Progenitor cell of endocrine pancreas (in vitro differentiated cells): Measurements from ENCODE around the gene LHFPL6. TPM values are rescaled to one million over a fixed set of nuclear protein-coding genes. Genes with fewer than 3 reads are reported as not detected.

Experiments used
- DNase-seq: peaks from one replicate; pipeline ENCODE4 v3.0.0; 2021; ENCODE audit warnings: low spot score; ENCODE audit not compliant: unreplicated experiment
- H3K27ac Mint-ChIP-seq: 2 replicates; pipeline ENCODE4 v1.8.0; 2021; ENCODE audit warnings: mild to moderate bottlenecking, moderate library complexity, mixed read lengths
- H3K27me3 Mint-ChIP-seq: 2 replicates; pipeline ENCODE4 v1.8.0; 2021; ENCODE audit warnings: mixed read lengths
- H3K36me3 Mint-ChIP-seq: 2 replicates; pipeline ENCODE4 v1.8.0; 2022; ENCODE audit warnings: mixed read lengths; ENCODE audit not compliant: insufficient read depth
- H3K4me1 Mint-ChIP-seq: 2 replicates; pipeline ENCODE4 v1.8.0; 2021; ENCODE audit warnings: low read depth, mixed read lengths
- H3K4me3 Mint-ChIP-seq: 2 replicates; pipeline ENCODE4 v1.8.0; 2021; ENCODE audit warnings: low read depth, mild to moderate bottlenecking, moderate library complexity, mixed read lengths
- H3K9me3 Mint-ChIP-seq: 2 replicates; pipeline ENCODE4 v1.8.0; 2021; ENCODE audit warnings: low read depth, mixed read lengths
- CTCF ChIP-seq: fragments of 200-600 bp; sonication (generic); IDR thresholded peaks from one replicate; pipeline ENCODE4 v1.5.0; 2021; ENCODE audit warnings: antibody characterized with exemption, mild to moderate bottlenecking; ENCODE audit not compliant: unreplicated experiment
- total RNA-seq: library from RNA; stranded (reverse); gene quantifications from 2 replicates; pipeline ENCODE4 v1.2.1, GENCODE V29; 2021

The LHFPL6 gene
- total RNA-seq, 1 donor from 2014 or later = 1.0 TPM

- H3K36me3 Mint-ChIP-seq = no peaks in the 10 kb centered on the region
- no peak for TF ChIP-seq CTCF
- no peaks in the 10 kb centered on the region for H3K27me3 Mint-ChIP-seq
- H3K4me3 Mint-ChIP-seq = no peak overlapping the region
- H3K4me1 Mint-ChIP-seq = peaks cover 4% of the 10 kb centered on the region
- peaks cover 10% of the 10 kb centered on the region for H3K9me3 Mint-ChIP-seq
- H3K27ac Mint-ChIP-seq = no peak overlapping the region
- DNase-seq = no peak
Measured at GRCh38 chr13:39632994-39633393, 30.0 kb upstream of the LHFPL6 start.

GRCh38 chr13:39631307-39631706, 28.3 kb upstream of the LHFPL6 start:
- TF ChIP-seq CTCF = no peak
- Mint-ChIP-seq H3K9me3 (peaks cover 7% of the 10 kb centered on the region), H3K36me3 (no peaks in the 10 kb centered on the region), H3K4me3 (no peak overlapping the region), H3K27me3 (no peaks in the 10 kb centered on the region), H3K4me1 (peaks cover 4% of the 10 kb centered on the region), H3K27ac (no peak overlapping the region)
- no peak for DNase-seq

GRCh38 chr13:39623466-39623865, 20.5 kb upstream of the LHFPL6 start:
- peaks cover 4% of the 10 kb centered on the region for H3K4me1 Mint-ChIP-seq
- no peak for DNase-seq
- no peaks in the 10 kb centered on the region for H3K9me3 Mint-ChIP-seq
- H3K27ac Mint-ChIP-seq = no peak overlapping the region
- no peak for TF ChIP-seq CTCF
- H3K36me3 Mint-ChIP-seq = no peaks in the 10 kb centered on the region
- no peak overlapping the region for H3K4me3 Mint-ChIP-seq
- H3K27me3 Mint-ChIP-seq = no peaks in the 10 kb centered on the region

GRCh38 chr13:39618561-39618960, 15.6 kb upstream of the LHFPL6 start:
- DNase-seq = no peak
- Mint-ChIP-seq H3K27ac (no peak overlapping the region), H3K9me3 (no peaks in the 10 kb centered on the region), H3K27me3 (no peaks in the 10 kb centered on the region), H3K4me1 (peaks cover 4% of the 10 kb centered on the region), H3K4me3 (no peak overlapping the region), H3K36me3 (no peaks in the 10 kb centered on the region)
- no peak for TF ChIP-seq CTCF

- peaks cover 4% of the 10 kb centered on the region for H3K4me1 Mint-ChIP-seq
Measured at GRCh38 chr13:39616087-39616694, 13.2 kb upstream of the LHFPL6 start.

More at GRCh38 chr13:39616087-39616694, 13.2 kb upstream of the LHFPL6 start:
- peak; percentile 20 for DNase-seq
- H3K9me3 Mint-ChIP-seq = no peaks in the 10 kb centered on the region
- H3K4me3 Mint-ChIP-seq = no peak overlapping the region
- peak; percentile 89 for TF ChIP-seq CTCF
- no peak overlapping the region for H3K27ac Mint-ChIP-seq
- no peaks in the 10 kb centered on the region for H3K36me3 Mint-ChIP-seq
- peaks cover 3% of the 10 kb centered on the region for H3K27me3 Mint-ChIP-seq
